GM19351 (cell line): ENCODE data around the gene MT1B.
"Not testable (repeated sequence)": the region's sequence is repeated elsewhere in the genome, so short reads cannot be mapped to it uniquely, and the experiment has no call there.

Experiments used
- ATAC-seq: cut with Tn5 transposase; IDR thresholded peaks from one replicate; pipeline ENCODE4 v1.9.1; 2021; ENCODE audit warnings: mild to moderate bottlenecking, moderate library complexity; ENCODE audit not compliant: unreplicated experiment

Gene MT1B

GRCh38 chr16:56665286-56666261, 13.9 kb downstream of the MT1B start:
- ATAC-seq: not testable (repeated sequence)

DNA sequence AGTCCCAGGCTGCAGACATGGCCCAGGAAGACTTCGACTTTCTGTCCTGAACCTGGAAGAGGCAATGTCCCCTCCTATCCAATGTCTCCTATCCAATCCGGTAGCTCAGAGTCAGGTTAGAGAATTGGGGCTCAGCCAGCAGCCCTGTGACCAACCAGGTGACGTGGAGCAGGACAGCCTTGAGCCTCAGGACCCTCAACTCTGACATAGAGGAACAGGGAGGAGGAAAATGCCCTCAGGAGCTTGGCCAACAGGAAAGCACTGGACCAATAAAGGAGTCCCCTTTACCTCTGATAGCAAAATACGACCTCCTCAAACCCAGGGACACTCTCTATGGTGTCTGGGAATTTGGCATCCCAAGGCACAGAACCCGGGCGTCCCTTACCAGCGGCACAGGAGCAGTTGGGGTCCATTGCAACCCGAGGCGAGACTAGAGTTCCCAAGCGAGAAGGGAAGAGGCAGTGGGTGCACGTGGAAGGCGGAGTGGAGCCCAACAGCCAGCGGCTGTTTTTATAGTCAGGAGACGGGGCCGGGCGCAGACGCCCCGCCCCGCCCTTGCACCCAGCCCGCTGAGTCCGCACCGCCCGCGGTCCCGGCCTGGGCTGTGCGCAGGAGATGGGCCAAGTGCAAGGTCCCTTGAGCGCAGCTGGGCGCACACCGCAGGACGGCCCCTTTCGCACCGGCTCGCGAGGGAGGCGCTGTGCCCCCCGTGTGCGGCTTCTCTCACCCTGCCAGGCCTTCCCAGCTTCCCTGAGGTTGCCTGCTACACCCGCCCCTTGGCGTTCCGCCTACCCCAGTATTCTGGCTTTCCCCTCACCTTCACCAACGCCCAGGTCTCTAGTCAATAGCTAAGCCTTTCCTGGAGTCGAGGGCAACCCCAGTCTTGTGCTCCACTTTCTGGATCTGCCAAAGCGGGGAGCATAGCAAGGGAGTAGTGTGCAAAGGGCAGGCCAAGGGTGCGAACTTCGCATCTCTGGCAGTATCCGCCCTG, 16.2 kb downstream of the MT1B start, which contains the start of gene MT1G:
Gene MT1G, minus strand, starts transcription at position 485 of the 991 bp plus-strand sequence. Its CDS starts 72 bp downstream, at position 413.
- no peak for ATAC-seq

DNA sequence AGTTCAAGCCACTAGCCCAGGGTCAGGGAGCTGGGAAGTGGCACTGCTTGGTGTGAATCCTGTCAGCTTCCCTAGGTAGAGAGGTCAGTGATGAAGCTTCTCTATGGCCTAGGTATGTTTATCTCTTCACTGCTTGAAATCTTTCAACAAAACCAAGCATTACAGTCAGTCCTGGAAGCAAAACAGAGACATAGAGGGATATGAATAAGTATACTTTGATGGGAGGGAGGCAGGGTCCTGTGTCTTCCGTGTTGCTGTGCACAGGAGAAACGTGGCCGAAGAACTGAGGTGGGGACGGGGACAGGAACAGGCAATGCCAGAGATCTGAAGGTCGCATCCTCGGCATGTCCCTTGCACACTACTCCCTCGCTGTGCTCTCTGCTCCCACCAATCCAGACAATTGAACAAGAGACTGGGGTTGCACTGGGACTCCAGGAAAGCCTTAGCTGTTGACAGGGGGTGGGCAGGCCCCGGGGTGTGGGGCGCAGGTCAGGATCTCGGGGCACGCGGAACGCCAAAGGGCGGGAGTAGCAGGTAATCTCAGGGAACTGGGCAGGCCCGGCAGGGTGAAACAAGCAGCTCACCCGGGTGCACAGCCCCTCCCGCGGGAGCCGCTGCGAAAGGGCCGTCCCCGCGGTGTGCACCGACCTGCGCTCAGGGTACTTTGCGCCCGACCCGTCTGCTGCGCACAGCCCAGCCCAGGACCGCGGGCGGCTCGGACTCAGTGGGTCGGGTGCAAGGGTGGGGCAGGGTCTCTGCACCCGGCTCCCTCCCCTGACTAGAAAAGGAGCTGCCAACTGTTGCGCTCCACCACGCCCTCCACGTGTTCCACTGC, 17.5 kb downstream of the MT1B start, which contains the start of gene MT1H:
Gene MT1H, plus strand, starts transcription at position 810 of the 835 bp plus-strand sequence. CDS start 71 bp downstream, outside the sequence.
- no peak for ATAC-seq

- no peak for ATAC-seq
Observed at GRCh38 chr16:56669840-56670619, 18.3 kb downstream of the MT1B start.

- no peak for ATAC-seq
Observed at GRCh38 chr16:56670620-56670934, 18.9 kb downstream of the MT1B start.

- not testable (repeated sequence) for ATAC-seq
Observed at GRCh38 chr16:56671691-56672090, 20.0 kb downstream of the MT1B start.

- not testable (repeated sequence) for ATAC-seq
Observed at GRCh38 chr16:56672171-56672570, 20.5 kb downstream of the MT1B start.

DNA sequence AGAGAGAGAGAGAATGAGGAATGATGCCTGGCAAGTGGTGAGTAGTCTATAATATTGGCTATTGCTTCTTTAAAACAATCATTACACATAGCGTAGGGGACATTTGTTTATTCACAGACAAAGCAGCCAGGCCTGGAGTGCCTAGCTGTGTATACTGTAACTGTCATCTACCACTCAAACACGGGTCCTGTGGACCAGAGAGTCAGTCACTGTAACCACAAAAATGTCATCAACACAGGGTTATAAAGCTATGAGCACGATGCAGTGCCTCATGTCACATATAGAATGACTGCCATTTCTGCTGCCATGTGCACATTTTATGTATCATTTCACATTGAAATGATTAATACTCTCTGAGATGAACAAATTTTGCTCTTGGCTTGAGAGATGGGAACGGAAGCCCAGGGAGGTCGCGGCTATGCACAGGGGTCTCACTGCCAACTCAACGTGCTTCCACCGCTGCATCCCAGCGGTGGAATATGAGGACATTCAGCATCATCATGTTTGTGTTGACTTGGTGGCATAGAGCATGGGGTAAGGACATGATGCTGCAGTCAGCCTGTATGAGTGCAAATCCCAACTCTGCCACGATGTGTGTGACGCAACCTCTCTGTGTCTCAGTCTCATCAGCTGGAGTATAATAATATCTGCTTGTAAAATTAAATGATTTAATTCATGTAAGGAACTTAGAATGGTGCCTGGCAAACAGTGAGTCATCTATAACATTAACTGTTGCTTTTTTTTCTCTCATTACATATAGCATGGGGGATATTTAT, 21.3 kb downstream of the MT1B start:
- ATAC-seq: no peak

DNA sequence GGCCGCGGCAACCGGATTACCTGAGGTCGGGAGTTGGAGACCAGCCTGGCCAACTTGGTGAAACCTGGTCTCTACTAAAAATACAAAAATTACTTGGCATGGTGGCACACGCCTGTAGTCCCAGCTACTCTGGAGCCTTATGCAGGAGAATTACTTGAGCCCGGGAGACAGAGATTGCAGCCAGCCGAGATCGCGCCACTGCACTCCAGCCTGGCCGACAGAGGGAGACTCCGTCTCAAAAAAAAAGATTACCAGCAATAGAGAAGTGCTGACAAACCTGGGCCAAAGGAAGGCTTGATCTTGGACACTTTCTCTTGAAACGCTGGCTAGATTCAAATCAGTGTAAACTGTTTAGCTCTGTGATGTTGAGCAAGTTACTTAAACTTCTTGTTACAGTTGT, 22.2 kb downstream of the MT1B start:
- ATAC-seq: no peak

GRCh38 chr16:56674570-56674969, 22.9 kb downstream of the MT1B start:
- ATAC-seq: not testable (repeated sequence)

GRCh38 chr16:56675685-56676210, 24.1 kb downstream of the MT1B start:
- no peak for ATAC-seq

GRCh38 chr16:56677474-56677873, 25.8 kb downstream of the MT1B start:
- no peak for ATAC-seq

DNA sequence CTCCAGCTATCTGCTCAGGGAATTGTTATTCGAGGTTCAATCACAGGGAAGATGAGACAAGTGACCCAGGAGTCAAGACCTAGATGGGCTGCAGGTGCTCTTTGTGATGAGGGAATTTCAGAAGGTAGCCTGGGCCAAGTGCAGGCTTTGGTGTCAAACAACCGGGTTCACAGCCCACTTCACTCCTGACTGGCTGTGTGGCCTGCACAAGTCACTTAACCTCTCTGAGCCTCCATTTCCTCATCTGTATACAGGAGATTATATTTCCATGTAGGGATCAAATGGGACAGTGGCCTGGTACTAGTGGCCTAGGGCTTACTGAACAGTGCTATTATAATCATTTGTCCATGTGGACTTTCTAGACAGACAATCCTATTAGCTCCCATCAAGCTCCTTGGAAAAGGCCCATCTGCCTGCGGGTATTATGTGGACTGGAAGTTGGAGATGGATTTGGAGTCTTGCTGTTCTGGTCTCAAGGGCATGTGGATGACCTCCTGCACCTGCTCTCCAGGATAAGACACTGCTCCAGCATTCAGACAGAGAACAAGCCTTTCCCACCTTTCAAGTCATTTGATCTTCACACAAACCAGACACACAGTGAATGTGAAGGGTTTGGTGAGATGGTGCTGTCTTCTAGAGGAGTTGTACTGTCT, 27.5 kb downstream of the MT1B start:
- no peak for ATAC-seq

- no peak for ATAC-seq
Observed at GRCh38 chr16:56679818-56680217, 28.1 kb downstream of the MT1B start.

DNA sequence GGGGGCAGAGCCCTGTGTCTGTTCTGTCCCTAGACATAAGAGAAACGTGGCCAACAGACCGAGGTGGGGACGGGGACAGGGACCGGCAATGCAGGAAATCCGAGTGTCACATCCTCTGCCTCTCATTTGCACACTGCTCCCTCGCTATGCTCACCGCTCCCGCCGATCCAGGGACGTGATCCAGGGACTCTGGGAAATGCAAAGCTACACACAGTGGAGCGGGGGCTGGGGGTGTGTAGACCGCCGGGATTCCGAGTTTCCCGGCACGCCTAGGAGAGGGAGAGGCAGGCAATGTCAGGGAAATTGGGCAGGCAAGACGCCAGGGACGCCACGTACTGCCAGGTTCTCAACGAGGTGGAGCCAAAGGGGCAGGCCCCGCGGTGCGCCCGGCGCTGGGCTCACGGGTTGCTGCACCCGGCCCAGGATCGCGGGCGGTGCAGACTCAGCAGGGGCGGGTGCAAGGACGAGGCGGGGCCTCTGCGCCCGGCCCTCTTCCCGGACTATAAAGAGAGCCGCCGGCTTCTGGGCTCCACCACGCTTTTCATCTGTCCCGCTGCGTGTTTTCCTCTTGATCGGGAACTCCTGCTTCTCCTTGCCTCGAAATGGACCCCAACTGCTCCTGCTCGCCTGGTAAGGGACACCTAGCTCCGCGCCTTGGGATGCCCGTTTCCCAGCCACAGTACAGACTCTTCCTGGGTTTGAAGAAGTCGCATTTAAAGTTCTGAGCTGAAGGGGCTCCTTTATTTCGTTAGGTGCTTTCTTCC, 30.4 kb downstream of the MT1B start, which contains the start of gene MT1X:
Gene MT1X, plus strand, starts transcription at position 532 of the 764 bp plus-strand sequence. Its CDS starts 71 bp downstream, at position 603.
- ATAC-seq: peak; percentile 99

DNA sequence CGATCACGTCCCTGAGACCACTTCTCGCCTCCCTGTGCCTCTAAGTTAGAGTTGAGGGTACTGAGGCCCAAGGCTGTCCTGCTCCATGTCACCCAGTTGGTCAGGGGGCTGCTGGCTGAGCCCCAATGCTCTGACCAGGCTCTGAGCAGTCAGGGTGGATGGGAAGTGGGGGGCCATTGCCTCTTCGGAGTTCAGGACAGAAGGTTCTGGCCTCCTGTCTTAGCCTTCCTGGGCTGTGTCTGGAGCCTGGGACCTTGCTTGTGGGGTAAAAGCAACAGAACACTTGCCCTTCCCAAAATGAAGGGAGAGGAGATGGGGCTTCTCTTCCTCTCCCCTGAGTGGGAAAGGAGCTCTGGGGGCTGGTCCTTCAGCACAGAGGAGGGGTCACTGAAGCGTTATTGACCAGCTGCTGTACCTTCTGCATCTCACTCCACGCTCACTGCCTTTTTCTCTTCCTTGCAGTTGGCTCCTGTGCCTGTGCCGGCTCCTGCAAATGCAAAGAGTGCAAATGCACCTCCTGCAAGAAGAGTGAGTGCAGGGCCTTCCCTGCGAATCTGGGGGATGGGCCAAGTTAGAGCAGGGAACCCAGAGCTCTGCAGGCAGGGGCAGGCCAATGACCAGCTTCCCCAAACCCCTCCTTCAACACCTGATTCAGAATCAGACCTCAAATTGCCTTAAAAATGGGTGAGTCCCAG, 31.2 kb downstream of the MT1B start:
- peak; percentile 3 for ATAC-seq
